Small intestine (tissue), 7 donors: ENCODE measurements around the gene LRRC37A3. TPM values are rescaled to one million over a fixed set of nuclear protein-coding genes. Genes with fewer than 3 reads are reported as not detected.
"Not testable (repeated sequence)": the region's sequence is repeated elsewhere in the genome, so short reads cannot be mapped to it uniquely, and the experiment has no call there.

ENCODE experiments used
- DNase-seq, 2 donors: peaks; one replicate each; pipeline versions ENCODE4 v3.0.0 to v3.0.0-alpha.2; 2013
- FAIRE-seq: peaks from 2 replicates; lab custom pipeline; 2012; peaks lifted over from hg19 to GRCh38; lab: Jason Lieb, UNC
- H3K27ac ChIP-seq, 3 donors: one replicate each; pipeline ENCODE4 v1.5.1; 2013; ENCODE audit warnings: low read length in 2 of 3, mild to moderate bottlenecking in 2 of 3, control low read depth in 1 of 3, inconsistent platforms in 1 of 3, low read depth in 1 of 3, moderate library complexity in 1 of 3
- H3K27me3 ChIP-seq, 3 donors: one replicate each; pipeline ENCODE4 v1.6.1; 2013; ENCODE audit warnings: low read length in 3 of 3, inconsistent platforms in 1 of 3; ENCODE audit not compliant: control insufficient read depth in 3 of 3, insufficient read depth in 3 of 3
- H3K36me3 ChIP-seq, 3 donors: one replicate each; pipeline ENCODE4 v1.6.1; 2013; ENCODE audit warnings: low read length in 3 of 3, inconsistent platforms in 1 of 3, low read depth in 1 of 3, mild to moderate bottlenecking in 1 of 3, moderate library complexity in 1 of 3; ENCODE audit not compliant: control insufficient read depth in 3 of 3, insufficient read depth in 2 of 3
- H3K4me1 ChIP-seq, 3 donors: one replicate each; pipeline ENCODE4 v1.6.1; 2013; ENCODE audit warnings: low read length in 2 of 3, inconsistent platforms in 1 of 3, low read depth in 1 of 3, mild to moderate bottlenecking in 1 of 3, moderate library complexity in 1 of 3; ENCODE audit not compliant: control insufficient read depth in 3 of 3, insufficient read depth in 2 of 3
- H3K4me3 ChIP-seq, 3 donors: one replicate each; pipeline ENCODE4 v1.5.1; 2013; ENCODE audit warnings: low read length in 3 of 3, control low read depth in 1 of 3, inconsistent platforms in 1 of 3, low read depth in 1 of 3, mild to moderate bottlenecking in 1 of 3, moderate library complexity in 1 of 3
- H3K9me3 ChIP-seq, 2 donors: one replicate each; pipeline ENCODE4 v1.6.1; 2013; ENCODE audit warnings: low read depth in 1 of 2, low read length in 1 of 2; ENCODE audit not compliant: control insufficient read depth in 2 of 2, insufficient read depth in 1 of 2
- WGBS, 3 donors: extraction: QIAGEN DNeasy Blood & Tissue Kit; methylation state at CpG; one replicate each; pipeline ENCODE4 v1.1.7; 2013; 5-methylcytosine and 5-hydroxymethylcytosine counted together
- polyA plus RNA-seq, 4 donors: library from polyadenylated mRNA; stranded (reverse) in 3 of 4; unstranded in 1 of 4; fragments of 200-250 nt in 3 of 4; fragments of 120-200 nt in 1 of 4; gene quantifications; one replicate each; pipeline versions ENCODE4 v1.2.1 to v1.2.3, GENCODE V29; 2013
- donor health status: healthy with polysubstance abuse.
- donor health status: control.
- donor health status: control.
- donor health status: Bipolar disorder and iron deficiency.
- donor health status: healthy.

Gene LRRC37A3
- polyA plus RNA-seq, 4 donors = 0.27 to 6.8 (median 2.0) TPM

- not testable (repeated sequence) for FAIRE-seq, DNase-seq, H3K27ac ChIP-seq, H3K4me3 ChIP-seq, H3K9me3 ChIP-seq, H3K36me3 ChIP-seq, H3K27me3 ChIP-seq, H3K4me1 ChIP-seq
- WGBS, 3 donors = 83 to 88% (median 88%) methylated on average over 3 of the region's 3 CpGs
Observed at GRCh38 chr17:64932850-64933249, 13.6 kb upstream of the LRRC37A3 start.

DNA sequence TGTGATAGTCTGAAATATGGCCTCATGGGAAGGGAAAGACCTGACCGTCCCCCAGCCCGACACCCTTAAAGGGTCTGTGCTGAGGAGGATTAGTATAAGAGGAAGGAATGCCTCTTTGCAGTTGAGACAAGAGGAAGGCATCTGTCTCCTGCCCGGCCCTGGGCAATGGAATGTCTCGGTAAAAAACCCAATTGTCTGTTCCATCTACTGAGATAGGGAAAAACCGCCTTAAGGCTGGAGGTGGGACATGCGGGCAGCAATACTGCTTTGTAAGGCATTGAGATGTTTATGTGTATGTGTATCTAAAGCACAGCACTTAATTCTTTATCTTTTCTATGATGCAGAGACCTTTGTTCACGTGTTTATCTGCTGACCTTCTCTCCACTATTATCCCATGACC lies 11.1 kb upstream of the LRRC37A3 start:
- H3K4me1 ChIP-seq, FAIRE-seq, H3K9me3 ChIP-seq, H3K27ac ChIP-seq, H3K4me3 ChIP-seq, DNase-seq, H3K36me3 ChIP-seq, H3K27me3 ChIP-seq: not testable (repeated sequence)
- WGBS, 3 donors = 70 to 81% (median 77%) methylated on average over 7 of the region's 7 CpGs

DNA sequence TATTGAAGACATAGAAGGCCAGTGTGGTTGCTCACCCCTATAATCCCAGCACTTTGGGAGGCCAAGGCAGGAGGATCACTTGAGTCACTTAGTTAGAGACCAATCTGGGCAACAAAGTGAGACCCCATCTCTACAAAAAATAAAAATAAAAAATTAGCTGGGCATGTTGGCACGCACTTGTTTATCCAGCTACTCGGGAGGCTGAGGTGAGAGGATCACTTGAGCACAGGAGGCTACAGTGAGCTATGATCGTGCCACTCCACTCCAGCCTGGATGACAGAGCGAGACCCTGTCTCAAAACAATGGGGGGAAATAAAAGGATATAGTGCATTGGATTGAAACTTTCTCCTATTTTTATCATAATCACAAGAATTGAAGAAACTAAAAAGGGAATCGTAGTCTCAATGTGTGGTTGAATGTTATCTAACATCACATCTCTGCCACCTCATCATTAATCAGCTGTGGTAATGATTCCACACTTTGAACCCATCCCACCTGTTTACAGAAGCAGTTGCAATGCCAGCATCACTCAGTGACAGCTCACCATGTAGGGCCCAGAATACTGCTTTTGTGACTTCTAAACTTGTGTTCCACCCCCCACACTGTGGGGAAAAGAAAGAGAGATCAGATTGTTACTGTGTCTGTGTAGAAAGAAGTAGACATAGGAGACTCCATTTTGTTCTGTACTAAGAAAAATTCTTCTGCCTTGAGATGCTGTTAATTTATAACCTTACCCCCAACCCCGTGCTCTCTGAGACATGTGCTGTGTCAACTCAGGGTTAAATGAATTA lies 10.3 kb upstream of the LRRC37A3 start:
- H3K27ac ChIP-seq, DNase-seq, H3K4me1 ChIP-seq, H3K4me3 ChIP-seq, FAIRE-seq, H3K36me3 ChIP-seq, H3K27me3 ChIP-seq, H3K9me3 ChIP-seq: not testable (repeated sequence)
- WGBS, 3 donors = 74 to 94% (median 89%) methylated on average over 4 to 6 of the region's 6 CpGs

DNA sequence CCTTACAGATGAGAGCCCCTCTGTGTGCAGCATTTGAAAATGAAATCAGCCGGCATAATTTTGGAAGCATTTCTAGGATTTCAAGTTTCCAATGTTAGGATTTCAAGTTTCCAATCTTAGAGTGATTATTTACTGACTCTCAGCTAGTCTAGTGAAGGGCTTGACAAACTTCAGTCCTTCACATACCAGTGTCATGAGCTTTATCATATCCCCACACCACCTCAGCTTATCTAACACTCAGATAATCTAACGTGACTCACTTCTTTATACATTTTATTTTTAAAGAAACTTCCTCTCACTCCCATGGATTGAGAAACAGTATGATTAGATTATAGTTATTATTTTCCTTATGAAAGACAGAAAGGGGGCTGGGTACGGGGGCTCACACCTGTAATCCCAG lies 9.4 kb upstream of the LRRC37A3 start:
- H3K27ac ChIP-seq, FAIRE-seq: not testable (repeated sequence)
- 40 to 78% (median 51%) methylated on average over 3 of the region's 3 CpGs for WGBS, 3 donors

DNA sequence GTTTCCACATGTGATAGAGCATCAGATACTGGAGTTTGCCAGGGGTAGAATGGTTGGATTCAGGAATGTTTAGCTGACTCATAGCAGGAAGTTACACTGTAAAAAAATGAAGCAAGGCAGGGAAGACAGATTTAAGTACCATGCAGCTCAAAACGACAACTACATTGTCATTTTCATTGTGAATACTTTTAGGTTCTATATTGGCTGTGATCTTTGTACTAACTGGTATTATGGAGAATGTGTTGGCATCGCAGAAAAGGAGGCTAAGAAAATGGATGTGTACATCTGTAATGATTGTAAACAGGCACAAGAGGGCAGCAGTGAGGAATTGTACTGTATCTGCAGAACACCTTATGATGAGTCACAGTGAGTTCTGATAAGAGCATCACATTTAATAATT lies 8.2 kb upstream of the LRRC37A3 start:
- not testable (repeated sequence) for H3K9me3 ChIP-seq, H3K4me1 ChIP-seq, H3K27ac ChIP-seq, H3K36me3 ChIP-seq, H3K4me3 ChIP-seq, H3K27me3 ChIP-seq
- FAIRE-seq (peak; percentile 74), DNase-seq (peak; percentile 77 to 85)
- 0% methylated on average over 2 of the region's 2 CpGs for WGBS, 3 donors

More for the DNA sequence above, 9.4 kb upstream of the LRRC37A3 start:
- not testable (repeated sequence) for H3K4me1 ChIP-seq, H3K4me3 ChIP-seq, H3K36me3 ChIP-seq, H3K27me3 ChIP-seq, H3K9me3 ChIP-seq
- DNase-seq = peak in 1 of 2 donors; percentile 9

DNA sequence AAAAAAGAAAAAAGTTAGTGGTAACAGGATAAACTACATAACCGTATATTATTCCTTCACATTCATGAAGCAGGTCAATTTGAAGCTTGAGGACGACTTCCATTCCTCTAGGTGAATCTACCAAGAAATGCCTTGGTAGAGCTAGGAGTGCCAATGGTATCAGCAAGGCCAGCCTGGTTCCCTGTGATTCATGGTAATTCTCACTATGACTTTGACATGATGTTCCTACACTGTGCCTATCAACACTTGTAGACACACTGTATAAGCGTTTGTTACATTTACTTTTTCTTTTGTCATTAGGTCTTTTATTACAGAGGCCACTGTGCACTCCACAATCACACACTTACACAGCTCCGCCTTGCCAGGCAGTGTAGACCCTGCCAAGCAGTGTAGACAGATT lies 7.2 kb upstream of the LRRC37A3 start:
- H3K9me3 ChIP-seq, DNase-seq, H3K4me3 ChIP-seq, H3K36me3 ChIP-seq, FAIRE-seq, H3K27me3 ChIP-seq, H3K4me1 ChIP-seq, H3K27ac ChIP-seq: not testable (repeated sequence)
- 78 to 93% (median 91%) methylated on average over 4 of the region's 4 CpGs for WGBS, 3 donors

DNA sequence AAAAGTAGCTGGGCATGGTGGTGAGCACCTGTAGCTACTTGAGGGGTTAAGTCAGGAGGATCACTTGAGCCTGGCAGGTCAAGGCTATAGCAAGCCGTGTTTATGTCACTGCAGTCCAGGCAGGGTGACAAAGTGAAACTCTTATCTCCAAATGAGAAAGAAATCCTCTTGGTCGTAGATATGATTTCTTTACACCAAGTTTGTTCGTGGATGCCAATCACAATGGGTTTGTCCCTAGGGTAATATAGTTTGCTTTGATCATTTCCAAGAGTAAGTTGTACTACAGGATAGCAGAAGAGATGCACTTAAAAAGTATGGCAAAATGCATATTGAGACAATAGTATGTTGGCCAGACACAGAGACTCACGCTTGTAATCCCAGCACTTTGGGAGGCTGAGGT lies 6.0 kb upstream of the LRRC37A3 start:
- H3K9me3 ChIP-seq, H3K4me3 ChIP-seq, H3K27me3 ChIP-seq, DNase-seq, H3K4me1 ChIP-seq, H3K36me3 ChIP-seq, H3K27ac ChIP-seq, FAIRE-seq: not testable (repeated sequence)
- 53 to 75% (median 65%) methylated on average over 4 of the region's 4 CpGs for WGBS, 3 donors

- not testable (repeated sequence) for H3K4me1 ChIP-seq, H3K4me3 ChIP-seq, DNase-seq, H3K27me3 ChIP-seq, FAIRE-seq, H3K27ac ChIP-seq, H3K36me3 ChIP-seq, H3K9me3 ChIP-seq
- WGBS, 3 donors = 71 to 86% (median 79%) methylated on average over 6 of the region's 6 CpGs
Observed at GRCh38 chr17:64923051-64923568, 3.8 kb upstream of the LRRC37A3 start.
